CD8-positive, alpha-beta memory T cell (primary cell): ENCODE measurements around the gene ASB10. TPM values are rescaled to one million over a fixed set of nuclear protein-coding genes. Genes with fewer than 3 reads are reported as not detected.
A peak's percentile ranks its signal among the peaks of the same experiment; 100 is the strongest.

Experiments used
- CTCF ChIA-PET: fragments of 350-600 bp; sonication (Branson Sonifier 250); formaldehyde crosslinking; loops from one replicate; lab custom pipeline; 2021; ENCODE audit warnings: antibody characterized with exemption; lab: Charles Lee
- POLR2A ChIA-PET: fragments of 350-600 bp; sonication (Branson Sonifier 250); formaldehyde crosslinking; loops from one replicate; lab custom pipeline; 2021; ENCODE audit warnings: antibody characterized with exemption; lab: Charles Lee
- DNase-seq, 5 donors: peaks; one replicate each; pipeline versions ENCODE4 v3.0.0 to v3.0.0-alpha.2; 2020 to 2022; ENCODE audit warnings: mixed read lengths in 1 of 5
- H3K27ac ChIP-seq: one replicate; pipeline ENCODE4 v1.7.0; 2013; ENCODE audit warnings: low read depth, mild to moderate bottlenecking, low read length, moderate library complexity
- H3K27me3 ChIP-seq: 2 replicates; pipeline ENCODE4 v1.7.0; 2013; ENCODE audit warnings: low read length, mild to moderate bottlenecking; ENCODE audit not compliant: insufficient read depth, poor library complexity, severe bottlenecking
- H3K36me3 ChIP-seq: 2 replicates; pipeline ENCODE4 v1.7.0; 2013; ENCODE audit warnings: mild to moderate bottlenecking, low read length, moderate library complexity; ENCODE audit not compliant: insufficient read depth
- H3K4me1 ChIP-seq: 2 replicates; pipeline ENCODE4 v1.7.0; 2013; ENCODE audit warnings: mild to moderate bottlenecking, low read length, moderate library complexity; ENCODE audit not compliant: insufficient read depth
- H3K4me3 ChIP-seq: 2 replicates; pipeline ENCODE4 v1.7.0; 2013; ENCODE audit warnings: mild to moderate bottlenecking, low read length
- H3K9me3 ChIP-seq: 2 replicates; pipeline ENCODE4 v1.7.0; 2013; ENCODE audit warnings: mild to moderate bottlenecking, low read length
- H3K27ac Mint-ChIP-seq, 8 donors: one replicate each; pipeline ENCODE4 v1.8.0; 2020 to 2021; ENCODE audit warnings: mixed read lengths in 8 of 8, mild to moderate bottlenecking in 6 of 8, inconsistent platforms in 3 of 8, moderate library complexity in 3 of 8
- H3K27me3 Mint-ChIP-seq, 2 donors: one replicate each; pipeline ENCODE4 v1.8.0; 2020 to 2021; ENCODE audit warnings: mixed read lengths in 2 of 2, mild to moderate bottlenecking in 1 of 2, moderate library complexity in 1 of 2
- H3K36me3 Mint-ChIP-seq, 3 donors: one replicate each; pipeline ENCODE4 v1.8.0; 2020 to 2021; ENCODE audit warnings: mixed read lengths in 3 of 3, inconsistent platforms in 1 of 3, mild to moderate bottlenecking in 1 of 3
- H3K4me1 Mint-ChIP-seq, 3 donors: one replicate each; pipeline ENCODE4 v1.8.0; 2020 to 2021; ENCODE audit warnings: mixed read lengths in 3 of 3, inconsistent platforms in 1 of 3, mild to moderate bottlenecking in 1 of 3
- H3K4me3 Mint-ChIP-seq, 7 donors: one replicate each; pipeline ENCODE4 v1.8.0; 2020 to 2021; ENCODE audit warnings: mixed read lengths in 7 of 7, mild to moderate bottlenecking in 6 of 7, moderate library complexity in 4 of 7, inconsistent platforms in 2 of 7
- H3K9me3 Mint-ChIP-seq, 5 donors: one replicate each; pipeline ENCODE4 v1.8.0; 2020 to 2022; ENCODE audit warnings: mixed read lengths in 5 of 5, mild to moderate bottlenecking in 3 of 5, moderate library complexity in 2 of 5, inconsistent platforms in 1 of 5
- polyA plus RNA-seq: library from polyadenylated mRNA; unstranded; fragments of 300-500 nt; fragmentation: Illumina TruSeq; gene quantifications from one replicate; pipeline ENCODE4 v1.2.3, GENCODE V29; 2021
- total RNA-seq, 2 experiments: library from RNA; stranded (reverse); gene quantifications; one replicate each; pipeline ENCODE4 v1.2.3, GENCODE V29; 2021

The ASB10 gene
- total and polyA plus RNA-seq, 3 experiments from 2014 or later: not detected

- H3K4me1 ChIP-seq: peaks cover 29% of the 10 kb centered on the region
- H3K36me3 ChIP-seq: no peaks in the 10 kb centered on the region
- no peaks in the 10 kb centered on the region for H3K9me3 ChIP-seq
- ChIA-PET CTCF (interaction anchor here (2.3 kb wide), 1 partner anchor 36 kb away, joined by 12 read pairs; no protein-coding TSS in a partner anchor), POLR2A (interaction anchor here (2.1 kb wide), 1 partner anchor 19 kb away, joined by 13 read pairs; the partner anchor contains the start of gene ABCF2)
- Mint-ChIP-seq H3K36me3 (peaks cover 0 to 22% (median 2%) of the 10 kb centered on the region in 3 donors), H3K27me3 (peaks cover 0 to 5% of the 10 kb centered on the region in 2 donors), H3K27ac (peak overlapping the region in 7 of 8 donors; percentile 86 to 100 (median 97)), H3K4me3 (peak overlapping the region in 2 of 7 donors; percentile 25 to 29), H3K9me3 (no peaks in the 10 kb centered on the region), H3K4me1 (peaks cover 28 to 40% (median 39%) of the 10 kb centered on the region in 3 donors)
- H3K4me3 ChIP-seq: no peak overlapping the region
- H3K27me3 ChIP-seq: no peaks in the 10 kb centered on the region
- no peak overlapping the region for H3K27ac ChIP-seq
- no peak for DNase-seq
Measured at GRCh38 chr7:151208253-151208862, 21.3 kb upstream of the ASB10 start.

GRCh38 chr7:151207804-151208203, 20.8 kb upstream of the ASB10 start:
- Mint-ChIP-seq H3K36me3 (peaks cover 0 to 16% (median 0%) of the 10 kb centered on the region in 3 donors), H3K27me3 (peaks cover 0 to 5% of the 10 kb centered on the region in 2 donors), H3K9me3 (no peaks in the 10 kb centered on the region), H3K4me1 (peaks cover 28 to 40% (median 39%) of the 10 kb centered on the region in 3 donors), H3K4me3 (peak overlapping the region in 5 of 7 donors; percentile 15 to 77 (median 75)), H3K27ac (peak overlapping the region; percentile 86 to 100 (median 98))
- ChIA-PET POLR2A (interaction anchor here (2.1 kb wide), 1 partner anchor 20 kb away, joined by 13 read pairs; the partner anchor contains the start of gene ABCF2), CTCF (interaction anchor here (1.0 to 2.3 kb wide), 2 partner anchors 36 to 38 kb away, joined by 3 to 12 read pairs; no protein-coding TSS in a partner anchor)
- DNase-seq: no peak
- H3K36me3 ChIP-seq: no peaks in the 10 kb centered on the region
- H3K4me1 ChIP-seq: peaks cover 29% of the 10 kb centered on the region
- no peaks in the 10 kb centered on the region for H3K9me3 ChIP-seq
- H3K27ac ChIP-seq: peak overlapping the region; percentile 10
- H3K27me3 ChIP-seq: peaks cover 2% of the 10 kb centered on the region
- H3K4me3 ChIP-seq: no peak overlapping the region

GRCh38 chr7:151207315-151207714, 20.3 kb upstream of the ASB10 start:
- Mint-ChIP-seq H3K4me1 (peaks cover 28 to 40% (median 39%) of the 10 kb centered on the region in 3 donors), H3K27ac (peak overlapping the region; percentile 86 to 100 (median 98)), H3K4me3 (peak overlapping the region; percentile 13 to 77 (median 75)), H3K36me3 (peaks cover 0 to 11% (median 0%) of the 10 kb centered on the region in 3 donors), H3K27me3 (peaks cover 0 to 5% of the 10 kb centered on the region in 2 donors), H3K9me3 (no peaks in the 10 kb centered on the region)
- ChIA-PET CTCF (interaction anchor here (1.0 to 2.3 kb wide), 3 partner anchors 37 to 97 kb away, joined by 3 to 12 read pairs (median 3); no protein-coding TSS in a partner anchor), POLR2A (interaction anchor here (2.1 kb wide), 1 partner anchor 20 kb away, joined by 13 read pairs; the partner anchor contains the start of gene ABCF2)
- no peak for DNase-seq
- Histone ChIP-seq H3K4me3 (no peak overlapping the region), H3K27me3 (peaks cover 2% of the 10 kb centered on the region), H3K4me1 (peaks cover 29% of the 10 kb centered on the region), H3K36me3 (no peaks in the 10 kb centered on the region), H3K27ac (peak overlapping the region; percentile 10), H3K9me3 (no peaks in the 10 kb centered on the region)

GRCh38 chr7:151206914-151207313, 19.9 kb upstream of the ASB10 start:
- no peak overlapping the region for H3K4me3 ChIP-seq
- ChIA-PET POLR2A (interaction anchor here (2.1 kb wide), 1 partner anchor 20 kb away, joined by 13 read pairs; the partner anchor contains the start of gene ABCF2), CTCF (interaction anchor here (1.0 to 2.3 kb wide), 3 partner anchors 37 to 96 kb away, joined by 3 to 12 read pairs (median 3); no protein-coding TSS in a partner anchor)
- no peaks in the 10 kb centered on the region for H3K36me3 ChIP-seq
- H3K27me3 Mint-ChIP-seq: peaks cover 0 to 5% of the 10 kb centered on the region in 2 donors
- peaks cover 28 to 40% (median 39%) of the 10 kb centered on the region in 3 donors for H3K4me1 Mint-ChIP-seq
- no peaks in the 10 kb centered on the region for H3K9me3 Mint-ChIP-seq
- no peaks in the 10 kb centered on the region for H3K9me3 ChIP-seq
- H3K27ac Mint-ChIP-seq: peak overlapping the region; percentile 86 to 100 (median 98)
- H3K36me3 Mint-ChIP-seq: peaks cover 0 to 7% (median 0%) of the 10 kb centered on the region in 3 donors
- peak overlapping the region; percentile 13 to 77 (median 75) for H3K4me3 Mint-ChIP-seq
- H3K4me1 ChIP-seq: peaks cover 29% of the 10 kb centered on the region
- H3K27ac ChIP-seq: peak overlapping the region; percentile 14
- peaks cover 2% of the 10 kb centered on the region for H3K27me3 ChIP-seq
- peak in 3 of 5 donors; percentile 33 to 72 (median 41) for DNase-seq

GRCh38 chr7:151205730-151206129, 18.7 kb upstream of the ASB10 start:
- H3K27me3 Mint-ChIP-seq: peaks cover 5 to 6% of the 10 kb centered on the region in 2 donors
- no peak overlapping the region for H3K27ac ChIP-seq
- POLR2A ChIA-PET: no interaction called here
- peak overlapping the region in 7 of 8 donors; percentile 82 to 100 (median 98) for H3K27ac Mint-ChIP-seq
- peaks cover 29% of the 10 kb centered on the region for H3K4me1 ChIP-seq
- H3K36me3 Mint-ChIP-seq: peaks cover 0 to 3% (median under 1%) of the 10 kb centered on the region in 3 donors
- peaks cover 28 to 40% (median 39%) of the 10 kb centered on the region in 3 donors for H3K4me1 Mint-ChIP-seq
- H3K27me3 ChIP-seq: peaks cover 2% of the 10 kb centered on the region
- H3K9me3 ChIP-seq: no peaks in the 10 kb centered on the region
- no peak overlapping the region for H3K4me3 ChIP-seq
- H3K36me3 ChIP-seq: no peaks in the 10 kb centered on the region
- DNase-seq: no peak
- peak overlapping the region in 2 of 7 donors; percentile 48 to 49 for H3K4me3 Mint-ChIP-seq
- CTCF ChIA-PET: interaction anchor here (2.3 kb wide), 1 partner anchor 38 kb away, joined by 12 read pairs; no protein-coding TSS in a partner anchor
- H3K9me3 Mint-ChIP-seq: no peaks in the 10 kb centered on the region

GRCh38 chr7:151204383-151205032, 17.5 kb upstream of the ASB10 start:
- Mint-ChIP-seq H3K36me3 (peaks cover 0 to 3% (median 0%) of the 10 kb centered on the region in 3 donors), H3K9me3 (no peaks in the 10 kb centered on the region), H3K27ac (peak overlapping the region in 5 of 8 donors; percentile 18 to 88 (median 57)), H3K4me1 (peaks cover 25 to 39% (median 36%) of the 10 kb centered on the region in 3 donors), H3K4me3 (peak overlapping the region in 3 of 7 donors; percentile 32 to 41 (median 37)), H3K27me3 (peaks cover 5 to 9% of the 10 kb centered on the region in 2 donors)
- DNase-seq: no peak
- Histone ChIP-seq H3K4me1 (peaks cover 29% of the 10 kb centered on the region), H3K27ac (no peak overlapping the region), H3K9me3 (no peaks in the 10 kb centered on the region), H3K36me3 (no peaks in the 10 kb centered on the region), H3K4me3 (no peak overlapping the region), H3K27me3 (peaks cover 2% of the 10 kb centered on the region)
- ChIA-PET POLR2A (no interaction called here), CTCF (no interaction called here)

- Mint-ChIP-seq H3K27me3 (peaks cover 7 to 9% of the 10 kb centered on the region in 2 donors), H3K4me3 (peak overlapping the region in 1 of 7 donors; percentile 17), H3K4me1 (peaks cover 18 to 26% (median 25%) of the 10 kb centered on the region in 3 donors), H3K27ac (peak overlapping the region in 2 of 8 donors; percentile 56 to 70), H3K9me3 (no peaks in the 10 kb centered on the region), H3K36me3 (peaks cover 0 to 3% (median 0%) of the 10 kb centered on the region in 3 donors)
- H3K27me3 ChIP-seq: peaks cover 2% of the 10 kb centered on the region
- peaks cover 24% of the 10 kb centered on the region for H3K4me1 ChIP-seq
- no peaks in the 10 kb centered on the region for H3K9me3 ChIP-seq
- ChIA-PET CTCF (no interaction called here), POLR2A (no interaction called here)
- no peak overlapping the region for H3K4me3 ChIP-seq
- no peak overlapping the region for H3K27ac ChIP-seq
- no peak for DNase-seq
- no peaks in the 10 kb centered on the region for H3K36me3 ChIP-seq
Measured at GRCh38 chr7:151202836-151203235, 15.8 kb upstream of the ASB10 start.
